Activated CD4-positive, alpha-beta T cell treated with anti-CD3 and anti-CD28 coated beads, Interleukin-2, amount 50 U/mL, for 16 hours (primary cell): ENCODE data around the gene PTMS.

Experiments used
- DNase-seq: peaks from one replicate; pipeline ENCODE4 v3.0.0-alpha.2; 2020

PTMS gene

GRCh38 chr12:6752921-6753771 is 13.0 kb upstream of the PTMS start, which contains the start of gene MLF2:
Gene MLF2 (minus strand): TSS chr12:6753141. CDS start chr12:6752334, 807 bp downstream.
- peak; percentile 99 for DNase-seq

GRCh38 chr12:6753772-6754356 is 12.3 kb upstream of the PTMS start:
- no peak for DNase-seq

- DNase-seq, result no peak
These were observed 11.8 kb upstream of the PTMS start for GRCh38 chr12:6754411-6754810.

GRCh38 chr12:6757028-6757690 is 9.0 kb upstream of the PTMS start:
- DNase-seq, result no peak

- DNase-seq, result no peak
These were observed 7.6 kb upstream of the PTMS start for GRCh38 chr12:6758506-6759095.

- DNase-seq, result no peak
These were observed 6.4 kb upstream of the PTMS start for GRCh38 chr12:6759741-6760140.

GRCh38 chr12:6763380-6763779 is 2.8 kb upstream of the PTMS start:
- DNase-seq, result no peak

- peak; percentile 82 for DNase-seq
These were observed 1.9 kb upstream of the PTMS start for GRCh38 chr12:6764011-6764828.

GRCh38 chr12:6765048-6765633 is 1.0 kb upstream of the PTMS start:
- no peak for DNase-seq

GRCh38 chr12:6766651-6767349 is 637 bp downstream of the PTMS start:
- no peak for DNase-seq

- DNase-seq, result no peak
These were observed 1.5 kb downstream of the PTMS start for GRCh38 chr12:6767353-6768319.

GRCh38 chr12:6768437-6768914 is 2.3 kb downstream of the PTMS start:
- DNase-seq, result no peak

- no peak for DNase-seq
These were observed 2.8 kb downstream of the PTMS start for GRCh38 chr12:6768990-6769389.

GRCh38 chr12:6769666-6770065 is 3.5 kb downstream of the PTMS start:
- no peak for DNase-seq

GRCh38 chr12:6770094-6770493 is 3.9 kb downstream of the PTMS start:
- no peak for DNase-seq

- no peak for DNase-seq
These were observed 4.4 kb downstream of the PTMS start for GRCh38 chr12:6770600-6770999.

GRCh38 chr12:6771091-6771495 is 4.9 kb downstream of the PTMS start:
- DNase-seq, result no peak

- DNase-seq, result no peak
These were observed 5.6 kb downstream of the PTMS start for GRCh38 chr12:6771509-6772330.

- DNase-seq, result peak; percentile 43
These were observed 6.2 kb downstream of the PTMS start, which contains the start of gene LAG3 for GRCh38 chr12:6772331-6772695. Gene LAG3 (plus strand): TSS chr12:6772520. CDS start chr12:6772853, 333 bp downstream.
